K562 (cell line): ENCODE results near the gene N4BP3. TPM values are rescaled to one million over a fixed set of nuclear protein-coding genes. Genes with fewer than 3 reads are reported as not detected.
A peak's percentile ranks its signal among the peaks of the same experiment; 100 is the strongest.

Experiments
- ATAC-seq: fragments of 200-7000 bp; cut with Tn5 transposase; 3 replicates; pipeline ENCODE4 v1.9.1; 2020; ENCODE audit warnings: moderate library complexity
- BruUV-seq: library from RNA; stranded (reverse); fragments of 400-500 nt; replicated peaks from 2 replicates; lab custom pipeline; 2021; lab: Mats Ljungman, UMichigan
- CTCF ChIA-PET: fragments of 300-600 bp; formaldehyde crosslinking; extraction: SDS; loops from one replicate; lab custom pipeline; 2021; ENCODE audit warnings: low intra/inter-chr PET ratio; lab: Yijun Ruan, JAX
- POLR2A ChIA-PET: fragments of 300-600, 350-650 bp; sonication (Branson Sonifier 250); formaldehyde crosslinking; extraction: SDS; loops from one replicate; lab custom pipeline; 2021; ENCODE audit warnings: antibody characterized with exemption, inconsistent platforms; lab: Yijun Ruan, JAX
- DNase-seq, 4 experiments: peaks; one replicate each; pipeline versions ENCODE4 v3.0.0 to v3.0.0-alpha.2; 2011 to 2018; ENCODE audit warnings: low spot score in 3 of 4, mixed read lengths in 3 of 4; ENCODE audit errors: extremely low read depth in 1 of 4
- FAIRE-seq: peaks from 2 replicates; lab custom pipeline; 2011; peaks lifted over from hg19 to GRCh38; lab: Jason Lieb, UNC
- H2AFZ ChIP-seq: 2 replicates; pipeline ENCODE4 v1.6.0; 2011; ENCODE audit warnings: low read depth, low read length, control low read depth, inconsistent platforms
- H3K27ac ChIP-seq: fragments of 200-600 bp; 3 replicates; pipeline ENCODE4 v1.8.0; 2011; ENCODE audit warnings: low read depth, mild to moderate bottlenecking, control low read depth, inconsistent platforms, low read length, moderate library complexity, mixed read lengths; ENCODE audit errors: extremely low read depth
- H3K27me3 ChIP-seq, 2 experiments: fragments of 300-600 bp in 1 of 2; 2 replicates in 1 of 2; 3 replicates in 1 of 2; pipeline versions ENCODE4 v1.6.0 to v1.8.0; 2011; ENCODE audit warnings: inconsistent platforms in 2 of 2, low read length in 2 of 2, mild to moderate bottlenecking in 1 of 2, mixed read lengths in 1 of 2, moderate library complexity in 1 of 2; ENCODE audit not compliant: control insufficient read depth in 2 of 2, insufficient read depth in 2 of 2
- H3K36me3 ChIP-seq: fragments of 300-600 bp; 3 replicates; pipeline ENCODE4 v1.8.0; 2011; ENCODE audit warnings: mild to moderate bottlenecking, low read length, inconsistent platforms; ENCODE audit not compliant: control insufficient read depth, insufficient read depth
- H3K4me1 ChIP-seq, 2 experiments: fragments of 200-600 bp in 1 of 2; replicated peaks in 1 of 2; 2 replicates in 1 of 2; 3 replicates in 1 of 2; pipeline versions ENCODE4 v1.5.1 to v1.8.0; 2011; ENCODE audit warnings: inconsistent platforms in 2 of 2, low read length in 2 of 2, mild to moderate bottlenecking in 1 of 2, mixed read lengths in 1 of 2, moderate library complexity in 1 of 2; ENCODE audit not compliant: control insufficient read depth in 2 of 2, insufficient read depth in 2 of 2
- H3K4me2 ChIP-seq: 2 replicates; pipeline ENCODE4 v1.6.1; 2011; ENCODE audit warnings: low read length, control low read depth, inconsistent platforms, mixed read lengths; ENCODE audit not compliant: insufficient read depth
- H3K4me3 ChIP-seq: fragments of 200-600 bp; sonication (generic), shearing (Covaris generic); 2 replicates; pipeline ENCODE4 v1.5.1; 2016; ENCODE audit warnings: control low read depth, inconsistent platforms
- H3K79me2 ChIP-seq: fragments of 200-600 bp; 3 replicates; pipeline ENCODE4 v1.8.0; 2011; ENCODE audit warnings: low read length, inconsistent platforms; ENCODE audit not compliant: control insufficient read depth, insufficient read depth
- H3K9ac ChIP-seq, 2 experiments: 2 replicates each; pipeline versions ENCODE4 v1.6.0 to v1.6.1; 2011; ENCODE audit warnings: low read depth in 2 of 2, low read length in 2 of 2, control low read depth in 1 of 2, inconsistent platforms in 1 of 2, mild to moderate bottlenecking in 1 of 2, mixed read lengths in 1 of 2; ENCODE audit not compliant: insufficient read depth in 1 of 2
- H3K9me1 ChIP-seq: one replicate; pipeline ENCODE4 v1.6.0; 2011; ENCODE audit warnings: inconsistent platforms, mild to moderate bottlenecking, low read length, moderate library complexity; ENCODE audit not compliant: control insufficient read depth, insufficient read depth
- H3K9me3 ChIP-seq: replicated peaks from 2 replicates; pipeline ENCODE4 v1.5.1; 2011; ENCODE audit warnings: low read depth, low read length, inconsistent platforms; ENCODE audit not compliant: control insufficient read depth, insufficient read depth
- H4K20me1 ChIP-seq: replicated peaks from 2 replicates; pipeline ENCODE4 v1.6.1; 2011; ENCODE audit warnings: low read length, inconsistent platforms, mixed read lengths; ENCODE audit not compliant: control insufficient read depth, insufficient read depth
- CBX8 ChIP-seq: fragments of 200-600 bp; sonication (generic); IDR thresholded peaks from 2 replicates; pipeline ENCODE4 v1.6.1; 2012; ENCODE audit warnings: borderline replicate concordance, mixed run types, low read depth, mild to moderate bottlenecking, moderate library complexity, mixed read lengths, low read length, control low read depth, inconsistent platforms; ENCODE audit not compliant: poor library complexity, severe bottlenecking; ENCODE audit errors: extremely low read depth
- POLR2G ChIP-seq: fragments of 200-400 bp; formaldehyde crosslinking; IDR thresholded peaks from 2 replicates; pipeline ENCODE4 v1.6.1; 2017; ENCODE audit warnings: low read depth, mild to moderate bottlenecking, antibody characterized with exemption, low read length, moderate library complexity
- SIX5 ChIP-seq, 2 experiments: IDR thresholded peaks; 2 replicates each; pipeline ENCODE4 v1.6.1; 2011; ENCODE audit warnings: low read length in 2 of 2, borderline replicate concordance in 1 of 2, low read depth in 1 of 2, mild to moderate bottlenecking in 1 of 2, moderate library complexity in 1 of 2; ENCODE audit not compliant: insufficient read depth in 1 of 2
- TEAD1 ChIP-seq, 2 experiments: fragments of 450-650 bp in 1 of 2; sonication (generic) in 1 of 2; formaldehyde crosslinking; IDR thresholded peaks; 2 replicates each; pipeline versions ENCODE4 v1.4.0 to v1.8.0; 2020 to 2022; ENCODE audit warnings: mild to moderate bottlenecking in 2 of 2, missing genetic modification reagents in 1 of 2
- WGBS: fragments of 100-300 bp; shearing (Covaris generic); methylation state at CpG from one replicate; pipeline ENCODE4 v1.1.6; 2016; ENCODE audit warnings: low coverage, mixed read lengths; ENCODE audit not compliant: insufficient coverage; ENCODE audit errors: missing lambda C conversion rate; 5-methylcytosine and 5-hydroxymethylcytosine counted together
- in situ Hi-C: fragments of 300-500 bp; cut with MboI; formaldehyde crosslinking; loops from 4 replicates; pipeline ENCODE4 v1.15.0; 2018; ENCODE audit warnings: inconsistent platforms, mixed read lengths
- intact Hi-C: fragments of 100-400 bp; cut with micrococcal nuclease; formaldehyde crosslinking; loops from 2 replicates; pipeline ENCODE4 v1.14.2; 2022
- polyA plus RNA-seq, 8 experiments: library from polyadenylated mRNA; depleted of rRNA in 4 of 8; stranded (reverse) in 5 of 8; unstranded in 3 of 8; fragments of >200 nt; fragmentation: Nextera tagmentation in 2 of 8; fragmentation: Illumina TruSeq in 1 of 8; extraction: Ambion mirVana in 2 of 8; extraction: Trizol in 1 of 8; gene quantifications; 2 replicates each; pipeline versions ENCODE4 v1.2.1 to v1.2.3, GENCODE V29; 2011 to 2014; ENCODE audit warnings: inconsistent platforms in 1 of 8, missing spikeins in 1 of 8
- total RNA-seq, 7 experiments: library from RNA; depleted of rRNA in 6 of 7; stranded (reverse); fragments of >200 nt in 6 of 7; fragmentation: Illumina TruSeq in 2 of 7; extraction: Trizol in 2 of 7; gene quantifications; 2 replicates each; pipeline versions ENCODE4 v1.2.1 to v1.2.3, GENCODE V29; 2011 to 2021; ENCODE audit warnings: low replicate concordance in 1 of 7
- TF ChIP-seq, protein P1 (sequence below), 3 experiments: IDR thresholded peaks in 2 of 3; conservative IDR thresholded peaks in 1 of 3; 2 replicates each; pipeline ENCODE4 v1.5.1; 2011 to 2012; ENCODE audit warnings: low read length in 3 of 3, mild to moderate bottlenecking in 3 of 3, control low read depth in 2 of 3, improper control_type of control experiment in 1 of 3, inconsistent platforms in 1 of 3, low read depth in 1 of 3, mixed read lengths in 1 of 3, moderate library complexity in 1 of 3; ENCODE audit not compliant: insufficient read depth in 2 of 3
- TF ChIP-seq, protein P2 (sequence below): sonication (generic); formaldehyde crosslinking; IDR thresholded peaks from 2 replicates; pipeline ENCODE4 v1.8.0; 2023; ENCODE audit warnings: mild to moderate bottlenecking, missing genetic modification reagents
- TF ChIP-seq, protein P3 (sequence below): fragments of 250-450 bp; sonication (Bioruptor Pico); IDR thresholded peaks from 2 replicates; pipeline ENCODE4 v1.5.0; 2021

Gene N4BP3
- total and polyA plus RNA-seq, 9 of the 15 experiments (the other 6 are each of a cell fraction or from before 2014, with no cell fraction given) = 0.06 to 7.0 (median 2.4) TPM

DNA sequence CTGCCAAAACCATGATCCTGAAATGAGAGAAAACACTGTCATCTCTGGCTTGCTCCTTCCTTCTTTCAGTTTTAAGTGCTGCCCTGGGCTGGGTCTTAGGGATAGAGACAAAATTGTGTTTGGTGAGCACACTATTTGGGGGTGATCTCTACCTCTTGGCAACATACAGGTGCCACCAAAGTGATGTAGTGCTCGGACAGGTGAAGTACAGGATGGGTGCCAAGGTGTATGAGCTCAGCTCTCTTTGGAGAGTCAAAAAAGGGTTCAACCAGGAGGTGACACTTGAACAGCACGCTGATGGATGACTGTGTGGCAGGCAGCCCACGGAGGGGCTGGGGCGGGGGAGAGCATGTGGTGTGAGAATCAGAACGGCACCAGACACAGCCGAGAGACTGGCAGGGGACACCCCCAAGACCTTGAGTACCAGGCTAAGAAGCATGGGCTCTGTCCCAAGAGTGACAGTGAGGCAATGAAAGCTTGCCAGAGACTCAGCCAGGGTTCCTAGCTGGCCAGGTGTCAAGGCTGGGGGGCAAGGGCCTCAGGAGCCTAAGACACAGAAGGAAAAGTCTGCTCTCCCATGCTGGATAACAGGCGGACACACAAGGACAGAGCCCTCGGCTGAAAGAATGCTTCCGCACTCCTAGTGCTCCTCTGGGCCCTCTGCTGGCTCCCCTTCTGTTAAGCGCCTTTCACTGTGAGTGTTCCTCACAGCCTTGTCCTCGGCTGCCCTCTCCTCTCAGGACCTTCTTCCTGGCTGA lies 37.8 kb downstream of the N4BP3 start (continued):
- TF ChIP-seq, protein P1, sequence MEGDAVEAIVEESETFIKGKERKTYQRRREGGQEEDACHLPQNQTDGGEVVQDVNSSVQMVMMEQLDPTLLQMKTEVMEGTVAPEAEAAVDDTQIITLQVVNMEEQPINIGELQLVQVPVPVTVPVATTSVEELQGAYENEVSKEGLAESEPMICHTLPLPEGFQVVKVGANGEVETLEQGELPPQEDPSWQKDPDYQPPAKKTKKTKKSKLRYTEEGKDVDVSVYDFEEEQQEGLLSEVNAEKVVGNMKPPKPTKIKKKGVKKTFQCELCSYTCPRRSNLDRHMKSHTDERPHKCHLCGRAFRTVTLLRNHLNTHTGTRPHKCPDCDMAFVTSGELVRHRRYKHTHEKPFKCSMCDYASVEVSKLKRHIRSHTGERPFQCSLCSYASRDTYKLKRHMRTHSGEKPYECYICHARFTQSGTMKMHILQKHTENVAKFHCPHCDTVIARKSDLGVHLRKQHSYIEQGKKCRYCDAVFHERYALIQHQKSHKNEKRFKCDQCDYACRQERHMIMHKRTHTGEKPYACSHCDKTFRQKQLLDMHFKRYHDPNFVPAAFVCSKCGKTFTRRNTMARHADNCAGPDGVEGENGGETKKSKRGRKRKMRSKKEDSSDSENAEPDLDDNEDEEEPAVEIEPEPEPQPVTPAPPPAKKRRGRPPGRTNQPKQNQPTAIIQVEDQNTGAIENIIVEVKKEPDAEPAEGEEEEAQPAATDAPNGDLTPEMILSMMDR (IDR thresholded peaks at IDR 0.05 in 2 of 3, conservative IDR thresholded peaks at IDR 0.05 in 1 of 3; ENCODE audit: insufficient read depth in 2 of 3, low read depth in 1 of 3, low read length in 3 of 3) = peak; percentile 15 to 42 (median 33); a peak in 3 of 6 replicates
- TF ChIP-seq, all 486 proteins: peak for 12

DNA sequence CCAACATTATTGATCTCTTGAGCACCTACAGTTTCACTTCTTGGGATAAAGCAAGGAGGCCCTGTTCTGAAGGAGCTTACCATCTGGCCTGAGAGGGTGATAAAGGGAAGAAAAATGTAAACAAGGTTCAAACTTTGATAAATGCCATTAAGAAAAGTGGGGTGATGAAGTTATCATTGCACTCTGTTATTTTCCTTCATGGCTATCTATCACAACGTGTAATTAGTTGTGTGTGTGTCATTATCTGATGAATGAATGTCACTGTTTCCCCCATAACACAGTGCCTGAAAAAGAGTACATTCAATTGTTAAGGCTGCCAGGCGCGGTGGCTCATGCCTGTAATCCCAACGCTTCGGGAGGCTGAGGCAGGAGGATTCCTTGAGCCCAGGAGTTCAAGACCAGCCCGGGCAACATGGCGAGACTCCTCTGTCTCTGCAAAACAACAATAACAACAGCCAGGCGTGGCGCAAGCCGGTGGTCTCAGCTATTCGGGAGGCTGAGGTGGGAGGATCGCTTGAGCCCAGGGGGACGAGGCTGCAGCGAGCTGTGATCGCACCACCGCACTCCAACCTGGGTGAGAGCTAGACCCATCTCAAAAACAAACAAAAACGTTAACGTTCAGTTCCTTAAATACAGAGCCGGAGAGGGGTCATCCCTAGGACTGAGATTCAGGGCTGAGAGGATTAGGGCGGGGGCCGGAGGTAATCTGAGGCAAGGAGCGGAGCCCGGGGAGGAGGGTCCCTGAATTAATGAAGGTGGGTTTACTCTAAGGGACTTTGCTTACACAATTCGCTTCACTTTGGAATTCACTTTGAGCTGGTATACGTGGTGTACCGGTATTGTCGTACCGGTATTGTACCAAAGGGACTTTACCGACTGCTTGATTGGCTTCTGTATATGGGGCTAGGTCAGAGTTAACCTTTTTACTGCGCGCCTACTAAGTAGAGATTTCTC lies 39.4 kb downstream of the N4BP3 start:
- peak overlapping the region; percentile 70 to 94 for H3K9ac ChIP-seq
- peaks cover 14% of the 10 kb centered on the region for H4K20me1 ChIP-seq
- WGBS = 22% methylated on average over 28 of the region's 31 CpGs
- no peaks in the 10 kb centered on the region for H3K27me3 ChIP-seq
- peak overlapping the region; percentile 62 for H3K4me3 ChIP-seq
- peak overlapping the region; percentile 77 for H3K4me2 ChIP-seq
- no TSS peak for BruUV-seq
- H2AFZ ChIP-seq = peak overlapping the region; percentile 71; the same call in 1 of the 2 replicates
- no peak for DNase-seq
- peaks cover 50% of the 10 kb centered on the region for H3K36me3 ChIP-seq
- peak overlapping the region; percentile 46 for H3K27ac ChIP-seq
- in situ Hi-C loops = loop anchor here (5.0 kb wide), 1 partner anchor 75 kb away; no protein-coding TSS in a partner anchor
- CTCF ChIA-PET = no interaction called here
- ATAC-seq = no peak
- POLR2A ChIA-PET = interaction anchor here (0.6 to 3.0 kb wide), 15 partner anchors 9 to 1748 kb away, joined by 3 to 16 read pairs (median 4); no protein-coding TSS in a partner anchor
- H3K9me1 ChIP-seq = no peaks in the 10 kb centered on the region
- FAIRE-seq = no peak
- H3K9me3 ChIP-seq = no peaks in the 10 kb centered on the region
- intact Hi-C loops = loop anchor here (5.0 kb wide), 1 partner anchor 40 kb away; the partner anchor contains the start of gene N4BP3
- H3K4me1 ChIP-seq = peaks cover 9 to 26% of the 10 kb centered on the region in 2 experiments; a peak in 4 of 5 replicates
- H3K79me2 ChIP-seq = peaks cover 24% of the 10 kb centered on the region
- TF ChIP-seq, protein P2, sequence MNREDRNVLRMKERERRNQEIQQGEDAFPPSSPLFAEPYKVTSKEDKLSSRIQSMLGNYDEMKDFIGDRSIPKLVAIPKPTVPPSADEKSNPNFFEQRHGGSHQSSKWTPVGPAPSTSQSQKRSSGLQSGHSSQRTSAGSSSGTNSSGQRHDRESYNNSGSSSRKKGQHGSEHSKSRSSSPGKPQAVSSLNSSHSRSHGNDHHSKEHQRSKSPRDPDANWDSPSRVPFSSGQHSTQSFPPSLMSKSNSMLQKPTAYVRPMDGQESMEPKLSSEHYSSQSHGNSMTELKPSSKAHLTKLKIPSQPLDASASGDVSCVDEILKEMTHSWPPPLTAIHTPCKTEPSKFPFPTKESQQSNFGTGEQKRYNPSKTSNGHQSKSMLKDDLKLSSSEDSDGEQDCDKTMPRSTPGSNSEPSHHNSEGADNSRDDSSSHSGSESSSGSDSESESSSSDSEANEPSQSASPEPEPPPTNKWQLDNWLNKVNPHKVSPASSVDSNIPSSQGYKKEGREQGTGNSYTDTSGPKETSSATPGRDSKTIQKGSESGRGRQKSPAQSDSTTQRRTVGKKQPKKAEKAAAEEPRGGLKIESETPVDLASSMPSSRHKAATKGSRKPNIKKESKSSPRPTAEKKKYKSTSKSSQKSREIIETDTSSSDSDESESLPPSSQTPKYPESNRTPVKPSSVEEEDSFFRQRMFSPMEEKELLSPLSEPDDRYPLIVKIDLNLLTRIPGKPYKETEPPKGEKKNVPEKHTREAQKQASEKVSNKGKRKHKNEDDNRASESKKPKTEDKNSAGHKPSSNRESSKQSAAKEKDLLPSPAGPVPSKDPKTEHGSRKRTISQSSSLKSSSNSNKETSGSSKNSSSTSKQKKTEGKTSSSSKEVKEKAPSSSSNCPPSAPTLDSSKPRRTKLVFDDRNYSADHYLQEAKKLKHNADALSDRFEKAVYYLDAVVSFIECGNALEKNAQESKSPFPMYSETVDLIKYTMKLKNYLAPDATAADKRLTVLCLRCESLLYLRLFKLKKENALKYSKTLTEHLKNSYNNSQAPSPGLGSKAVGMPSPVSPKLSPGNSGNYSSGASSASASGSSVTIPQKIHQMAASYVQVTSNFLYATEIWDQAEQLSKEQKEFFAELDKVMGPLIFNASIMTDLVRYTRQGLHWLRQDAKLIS (CRISPR knock-in tag) = peak; percentile 1; the same call in 1 of the 2 replicates
- TF ChIP-seq, protein P3, sequence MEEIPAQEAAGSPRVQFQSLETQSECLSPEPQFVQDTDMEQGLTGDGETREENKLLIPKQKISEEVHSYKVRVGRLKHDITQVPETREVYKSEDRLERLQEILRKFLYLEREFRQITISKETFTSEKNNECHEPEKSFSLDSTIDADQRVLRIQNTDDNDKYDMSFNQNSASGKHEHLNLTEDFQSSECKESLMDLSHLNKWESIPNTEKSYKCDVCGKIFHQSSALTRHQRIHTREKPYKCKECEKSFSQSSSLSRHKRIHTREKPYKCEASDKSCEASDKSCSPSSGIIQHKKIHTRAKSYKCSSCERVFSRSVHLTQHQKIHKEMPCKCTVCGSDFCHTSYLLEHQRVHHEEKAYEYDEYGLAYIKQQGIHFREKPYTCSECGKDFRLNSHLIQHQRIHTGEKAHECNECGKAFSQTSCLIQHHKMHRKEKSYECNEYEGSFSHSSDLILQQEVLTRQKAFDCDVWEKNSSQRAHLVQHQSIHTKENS (CRISPR knock-in tag) = no peak
- no peak for TF ChIP-seq POLR2G
- 0 out of 4 replicates have a peak, but pooled peaks of 1 of the 2 experiments have one; percentile 11 for TF ChIP-seq TEAD1 (CRISPR knock-in tag; IDR thresholded peaks at IDR 0.05)
- TF ChIP-seq SIX5 (IDR thresholded peaks at IDR 0.05; ENCODE audit: borderline replicate concordance in 1 of 2, insufficient read depth in 1 of 2, low read depth in 1 of 2, low read length in 2 of 2) = no peak
- no peak for TF ChIP-seq CBX8
